HCT116 (cell line): Measurements from ENCODE around the gene CNTN5. TPM values are rescaled to one million over a fixed set of nuclear protein-coding genes. Genes with fewer than 3 reads are reported as not detected.

ENCODE experiments used
- ATAC-seq: fragments of 200-7000 bp; cut with Tn5 transposase; 2 replicates; pipeline ENCODE4 v1.9.1; 2020; ENCODE audit warnings: mild to moderate bottlenecking, moderate library complexity
- BruUV-seq: library from RNA; stranded (reverse); fragments of 400-500 nt; replicated peaks from 2 replicates; lab custom pipeline; 2021; lab: Mats Ljungman, UMichigan
- CTCF ChIA-PET: fragments of 300-600 bp; sonication (Branson Sonifier 250); formaldehyde crosslinking; loops from one replicate; lab custom pipeline; 2021; ENCODE audit warnings: antibody characterized with exemption; lab: Charles Lee
- POLR2A ChIA-PET: fragments of 300-600, 350-600 bp; sonication (Branson Sonifier 250); formaldehyde crosslinking; loops from one replicate; lab custom pipeline; 2021; ENCODE audit warnings: antibody characterized with exemption; lab: Charles Lee
- RAD21 ChIA-PET, 2 experiments: fragments of 300-600 bp; sonication (Branson Sonifier 250); formaldehyde crosslinking; loops; one replicate each; lab custom pipeline; 2023; ENCODE audit warnings: low total read pairs in 2 of 2; ENCODE audit not compliant: uncharacterized antibody in 2 of 2, unreplicated experiment in 2 of 2, low non-redundant PET in 1 of 2; lab: Charles Lee
- DNase-seq: peaks from one replicate; pipeline ENCODE4 v3.0.0-alpha.2; 2010; ENCODE audit warnings: low read depth, low spot score
- H2AFZ ChIP-seq: fragments of 200-600 bp; shearing (Covaris generic), sonication (generic); 2 replicates; pipeline ENCODE4 v1.6.1; 2017; ENCODE audit warnings: low read depth, mixed run types, mixed read lengths, antibody characterized with exemption, low read length; ENCODE audit not compliant: poor library complexity, severe bottlenecking
- H3K27ac ChIP-seq: 2 replicates; pipeline ENCODE4 v1.5.1; 2012; ENCODE audit warnings: low read depth, low read length
- H3K27me3 ChIP-seq: fragments of 200-600 bp; sonication (generic); 2 replicates; pipeline ENCODE4 v1.6.1; 2016; ENCODE audit warnings: mixed run types, low read length, mixed read lengths; ENCODE audit not compliant: insufficient read depth
- H3K36me3 ChIP-seq, 2 experiments: fragments of 200-500 bp in 1 of 2; fragments of 200-600 bp in 1 of 2; sonication (Bioruptor generic) in 1 of 2; sonication (generic) in 1 of 2; 2 replicates each; pipeline versions ENCODE4 v1.5.1 to v1.6.1; 2014 to 2016; ENCODE audit warnings: low read length in 2 of 2, inconsistent platforms in 1 of 2, mixed read lengths in 1 of 2, mixed run types in 1 of 2; ENCODE audit not compliant: insufficient read depth in 2 of 2, control insufficient read depth in 1 of 2
- H3K4me1 ChIP-seq, 2 experiments: fragments of 200-600 bp in 1 of 2; sonication (generic) in 1 of 2; 2 replicates each; pipeline versions ENCODE4 v1.5.1 to v1.6.1; 2012 to 2017; ENCODE audit warnings: low read length in 2 of 2, inconsistent platforms in 1 of 2, mild to moderate bottlenecking in 1 of 2, mixed read lengths in 1 of 2, mixed run types in 1 of 2, moderate library complexity in 1 of 2; ENCODE audit not compliant: insufficient read depth in 2 of 2, control insufficient read depth in 1 of 2
- H3K4me2 ChIP-seq: fragments of 200-600 bp; sonication (generic); 2 replicates; pipeline ENCODE4 v1.6.1; 2017; ENCODE audit warnings: mixed run types, low read length, mixed read lengths
- H3K4me3 ChIP-seq, 2 experiments: fragments of 200-600 bp in 1 of 2; sonication (generic) in 1 of 2; replicated peaks in 1 of 2; 2 replicates each; pipeline ENCODE4 v1.5.1; 2011 to 2016; ENCODE audit warnings: low read length in 2 of 2, control low read depth in 1 of 2, low read depth in 1 of 2, mild to moderate bottlenecking in 1 of 2, mixed read lengths in 1 of 2, mixed run types in 1 of 2
- H3K79me2 ChIP-seq: fragments of 200-600 bp; sonication (generic); 2 replicates; pipeline ENCODE4 v1.6.1; 2017; ENCODE audit warnings: mild to moderate bottlenecking, mixed run types, low read length, moderate library complexity, mixed read lengths; ENCODE audit not compliant: insufficient read depth
- H3K9ac ChIP-seq: fragments of 200-600 bp; sonication (generic); 2 replicates; pipeline ENCODE4 v1.6.1; 2016; ENCODE audit warnings: low read length, mixed read lengths
- H3K9me2 ChIP-seq: fragments of 200-600 bp; sonication (generic), shearing (Covaris generic); 2 replicates; pipeline ENCODE4 v1.6.1; 2017; ENCODE audit warnings: mixed run types, mild to moderate bottlenecking, moderate library complexity; ENCODE audit not compliant: insufficient read depth
- H3K9me3 ChIP-seq, 2 experiments: fragments of 200-500 bp in 1 of 2; fragments of 200-600 bp in 1 of 2; sonication (Bioruptor generic) in 1 of 2; sonication (generic) in 1 of 2; 2 replicates each; pipeline ENCODE4 v1.6.1; 2014 to 2017; ENCODE audit warnings: low read length in 2 of 2, mixed read lengths in 2 of 2, inconsistent platforms in 1 of 2, low read depth in 1 of 2, mild to moderate bottlenecking in 1 of 2, mixed run types in 1 of 2, moderate library complexity in 1 of 2; ENCODE audit not compliant: control insufficient read depth in 1 of 2, insufficient read depth in 1 of 2
- H4K20me1 ChIP-seq: fragments of 200-600 bp; sonication (generic), shearing (Covaris generic); 2 replicates; pipeline ENCODE4 v1.6.1; 2017; ENCODE audit warnings: mixed run types, mild to moderate bottlenecking, moderate library complexity; ENCODE audit not compliant: insufficient read depth
- ATF3 ChIP-seq: IDR thresholded peaks from 2 replicates; pipeline ENCODE4 v1.6.1; 2012
- EGR1 ChIP-seq: IDR thresholded peaks from 2 replicates; pipeline ENCODE4 v1.6.1; 2012; ENCODE audit warnings: low read depth
- ELF1 ChIP-seq: IDR thresholded peaks from 2 replicates; pipeline ENCODE4 v1.6.1; 2012; ENCODE audit warnings: low read depth, borderline replicate concordance
- EZH2 ChIP-seq: fragments of 200-600 bp; sonication (generic); IDR thresholded peaks from 2 replicates; pipeline ENCODE4 v1.6.1; 2017; ENCODE audit warnings: antibody characterized with exemption, mixed run types
- EZH2phosphoT487 ChIP-seq: fragments of 200-600 bp; IDR thresholded peaks from 2 replicates; pipeline ENCODE4 v1.6.1; 2018; ENCODE audit warnings: antibody characterized with exemption, borderline replicate concordance
- FOSL1 ChIP-seq: IDR thresholded peaks from 2 replicates; pipeline ENCODE4 v1.6.1; 2012; ENCODE audit warnings: low read depth
- POLR2A ChIP-seq: IDR thresholded peaks from 2 replicates; pipeline ENCODE4 v1.7.0; 2011; ENCODE audit warnings: borderline replicate concordance; ENCODE audit not compliant: insufficient read depth, insufficient read length; ENCODE audit errors: extremely low read depth
- POLR2AphosphoS5 ChIP-seq: IDR thresholded peaks from 2 replicates; pipeline ENCODE4 v1.6.1; 2011; ENCODE audit warnings: mild to moderate bottlenecking, low read depth, low read length, moderate library complexity
- RAD21 ChIP-seq: IDR thresholded peaks from 2 replicates; pipeline ENCODE4 v1.6.1; 2012; ENCODE audit warnings: low read depth, mild to moderate bottlenecking
- REST ChIP-seq: IDR thresholded peaks from 2 replicates; pipeline ENCODE4 v1.6.1; 2012; ENCODE audit warnings: low read depth
- SRF ChIP-seq: IDR thresholded peaks from 2 replicates; pipeline ENCODE4 v1.6.1; 2012; ENCODE audit warnings: low read depth
- TCF7L2 ChIP-seq: IDR thresholded peaks from 2 replicates; pipeline ENCODE4 v1.7.0; 2011; ENCODE audit warnings: borderline replicate concordance, inconsistent platforms; ENCODE audit not compliant: insufficient read depth, insufficient read length; ENCODE audit errors: extremely low read depth
- YY1 ChIP-seq: IDR thresholded peaks from 2 replicates; pipeline ENCODE4 v1.6.1; 2011; ENCODE audit warnings: low read length, low read depth, moderate library complexity, mild to moderate bottlenecking; ENCODE audit not compliant: insufficient replicate concordance; ENCODE audit errors: extremely low read depth
- ZBTB33 ChIP-seq: IDR thresholded peaks from 2 replicates; pipeline ENCODE4 v1.6.1; 2011; ENCODE audit warnings: mild to moderate bottlenecking, low read length, moderate library complexity; ENCODE audit not compliant: insufficient replicate concordance; ENCODE audit errors: extremely low read depth
- ZFX ChIP-seq: fragments of 450-650 bp; IDR thresholded peaks from 2 replicates; pipeline ENCODE4 v1.6.1; 2017
- intact Hi-C: fragments of 100-400 bp; cut with micrococcal nuclease; formaldehyde crosslinking; loops from 2 replicates; pipeline ENCODE4 v1.10.0; 2022
- total RNA-seq: library from RNA; stranded (reverse); gene quantifications from one replicate; pipeline ENCODE4 v1.2.1, GENCODE V29; 2021; ENCODE audit not compliant: unreplicated experiment
- TF ChIP-seq, protein P1 (sequence below): IDR thresholded peaks from 2 replicates; pipeline ENCODE4 v1.6.1; 2012

The CNTN5 gene
- total RNA-seq, 1 experiment from 2014 or later: not detected

DNA sequence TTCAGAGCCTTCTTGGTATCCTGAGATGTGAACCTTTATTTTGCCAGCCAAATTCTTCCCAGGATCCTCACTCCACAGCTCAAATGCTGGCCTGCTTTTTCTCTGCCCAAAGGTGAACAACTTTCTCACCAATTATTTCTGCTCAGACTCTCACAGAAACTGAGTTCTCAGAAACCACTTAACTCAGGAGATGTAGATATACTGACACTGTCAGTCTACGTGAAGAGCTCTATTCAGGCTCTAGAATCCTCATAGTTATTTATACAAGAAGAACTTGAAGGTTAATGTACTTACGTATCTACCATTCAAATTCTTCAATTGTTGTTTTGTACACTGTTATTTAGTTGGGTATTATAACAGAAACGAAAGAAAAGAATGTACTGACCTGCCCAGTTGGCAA is 666.1 kb downstream of the CNTN5 start (continued):
- TF ChIP-seq REST: no peak
- TF ChIP-seq, all 23 proteins: peak for 0

GRCh38 chr11:99687320-99687719 is 666.6 kb downstream of the CNTN5 start:
- H3K9me2 ChIP-seq: no peaks in the 10 kb centered on the region
- H3K27me3 ChIP-seq: no peaks in the 10 kb centered on the region
- no peaks in the 10 kb centered on the region; a peak in 1 of 4 replicates for H3K36me3 ChIP-seq
- H3K9me3 ChIP-seq: peaks cover 0 to 10% of the 10 kb centered on the region in 2 experiments; a peak in 2 of 4 replicates
- H3K4me1 ChIP-seq: no peaks in the 10 kb centered on the region
- no peak for ATAC-seq
- H3K79me2 ChIP-seq: no peaks in the 10 kb centered on the region
- no peak overlapping the region for H2AFZ ChIP-seq
- no TSS peak for BruUV-seq
- RAD21 ChIA-PET: no interaction called here
- intact Hi-C loops: no loop called here
- H3K4me3 ChIP-seq: no peak overlapping the region
- H3K4me2 ChIP-seq: no peak overlapping the region
- no peaks in the 10 kb centered on the region for H4K20me1 ChIP-seq
- POLR2A ChIA-PET: no interaction called here
- H3K9ac ChIP-seq: no peak overlapping the region
- CTCF ChIA-PET: no interaction called here
- H3K27ac ChIP-seq: no peak overlapping the region
- no peak for DNase-seq
- TF ChIP-seq, protein P1, sequence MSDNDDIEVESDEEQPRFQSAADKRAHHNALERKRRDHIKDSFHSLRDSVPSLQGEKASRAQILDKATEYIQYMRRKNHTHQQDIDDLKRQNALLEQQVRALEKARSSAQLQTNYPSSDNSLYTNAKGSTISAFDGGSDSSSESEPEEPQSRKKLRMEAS: no peak
- TF ChIP-seq ZBTB33: no peak
- no peak for TF ChIP-seq EZH2phosphoT487
- no peak for TF ChIP-seq YY1
- TF ChIP-seq ATF3: no peak
- no peak for TF ChIP-seq POLR2A
- TF ChIP-seq EGR1: no peak
- no peak for TF ChIP-seq EZH2
- TF ChIP-seq SRF: no peak
- TF ChIP-seq ELF1: no peak
- TF ChIP-seq POLR2AphosphoS5: no peak
- no peak for TF ChIP-seq RAD21
- no peak for TF ChIP-seq REST
- no peak for TF ChIP-seq ZFX
- TF ChIP-seq FOSL1: no peak
- TF ChIP-seq TCF7L2: no peak
